SK-N-SH treated with all-trans-retinoic acid at 6 μM for 48 hours (cell line): ENCODE measurements around the gene TWF1.
"Not testable (repeated sequence)": the region's sequence is repeated elsewhere in the genome, so short reads cannot be mapped to it uniquely, and the experiment has no call there.

Experiments
- ATAC-seq: fragments of 200-7000 bp; cut with Tn5 transposase; 3 replicates; pipeline ENCODE4 v1.9.1; 2020; ENCODE audit warnings: mild to moderate bottlenecking, moderate library complexity
- CREB5 ChIP-seq: fragments of 250-450 bp; sonication (Bioruptor Pico); IDR thresholded peaks from 2 replicates; pipeline ENCODE4 v1.5.1; 2020; ENCODE audit warnings: low read depth, mild to moderate bottlenecking, moderate library complexity
- CSDC2 ChIP-seq: fragments of 250-450 bp; sonication (Bioruptor Pico); IDR thresholded peaks from 2 replicates; pipeline ENCODE4 v1.5.0; 2020; ENCODE audit warnings: mild to moderate bottlenecking, moderate library complexity
- CSRNP3 ChIP-seq: fragments of 250-450 bp; sonication (Bioruptor Pico); IDR thresholded peaks from 2 replicates; pipeline ENCODE4 v1.5.1; 2021; ENCODE audit warnings: mild to moderate bottlenecking, moderate library complexity
- ESRRG ChIP-seq: fragments of 250-450 bp; sonication (Bioruptor Pico); IDR thresholded peaks from 2 replicates; pipeline ENCODE4 v1.6.1; 2021; ENCODE audit warnings: mild to moderate bottlenecking
- GLIS3 ChIP-seq: fragments of 250-450 bp; sonication (Bioruptor Pico); IDR thresholded peaks from 2 replicates; pipeline ENCODE4 v1.5.0; 2020; ENCODE audit warnings: mild to moderate bottlenecking, moderate library complexity
- ISL1 ChIP-seq: fragments of 250-450 bp; sonication (Bioruptor Pico); IDR thresholded peaks from 2 replicates; pipeline ENCODE4 v2.1.2; 2022; ENCODE audit warnings: mild to moderate bottlenecking, moderate library complexity
- OSR1 ChIP-seq: fragments of 250-450 bp; sonication (Bioruptor Pico); IDR thresholded peaks from 2 replicates; pipeline ENCODE4 v1.8.0; 2022; ENCODE audit warnings: moderate library complexity, mild to moderate bottlenecking, inconsistent platforms
- PATZ1 ChIP-seq: fragments of 250-450 bp; sonication (Bioruptor Pico); IDR thresholded peaks from 2 replicates; pipeline ENCODE4 v1.8.0; 2020; ENCODE audit warnings: mild to moderate bottlenecking, moderate library complexity, borderline replicate concordance
- POU6F1 ChIP-seq: fragments of 250-450 bp; sonication (Bioruptor Pico); IDR thresholded peaks from 2 replicates; pipeline ENCODE4 v1.8.0; 2021; ENCODE audit warnings: low read depth, mild to moderate bottlenecking, moderate library complexity, borderline replicate concordance
- PPARA ChIP-seq: fragments of 250-450 bp; sonication (Bioruptor Pico); IDR thresholded peaks from 2 replicates; pipeline ENCODE4 v1.5.0; 2020; ENCODE audit warnings: mild to moderate bottlenecking, borderline replicate concordance
- RARB ChIP-seq: fragments of 250-450 bp; sonication (Bioruptor Pico); IDR thresholded peaks from 2 replicates; pipeline ENCODE4 v1.8.0; 2021; ENCODE audit warnings: mild to moderate bottlenecking, moderate library complexity
- SNAI2 ChIP-seq: fragments of 250-450 bp; sonication (Bioruptor Pico); IDR thresholded peaks from 2 replicates; pipeline ENCODE4 v1.5.0; 2020; ENCODE audit warnings: mild to moderate bottlenecking, moderate library complexity
- TCF4 ChIP-seq: fragments of 250-450 bp; sonication (Bioruptor Pico); IDR thresholded peaks from 2 replicates; pipeline ENCODE4 v1.8.0; 2021; ENCODE audit warnings: mild to moderate bottlenecking, moderate library complexity, borderline replicate concordance
- TOX ChIP-seq: fragments of 250-450 bp; sonication (Bioruptor Pico); IDR thresholded peaks from 2 replicates; pipeline ENCODE4 v1.8.0; 2021; ENCODE audit warnings: mild to moderate bottlenecking, moderate library complexity, borderline replicate concordance
- TSHZ2 ChIP-seq: fragments of 250-450 bp; sonication (Bioruptor Pico); IDR thresholded peaks from 2 replicates; pipeline ENCODE4 v1.5.0; 2020; ENCODE audit warnings: mild to moderate bottlenecking, moderate library complexity
- ZC3H10 ChIP-seq: fragments of 250-450 bp; sonication (Bioruptor Pico); IDR thresholded peaks from 2 replicates; pipeline ENCODE4 v1.5.1; 2021; ENCODE audit warnings: mild to moderate bottlenecking, moderate library complexity
- ZFP3 ChIP-seq: fragments of 250-450 bp; sonication (Bioruptor Pico); IDR thresholded peaks from 2 replicates; pipeline ENCODE4 v1.5.0; 2020; ENCODE audit warnings: mild to moderate bottlenecking, moderate library complexity
- ZFP30 ChIP-seq: fragments of 450-650 bp; formaldehyde crosslinking; IDR thresholded peaks from 2 replicates; pipeline ENCODE4 v1.5.0; 2022; ENCODE audit warnings: mild to moderate bottlenecking, moderate library complexity
- ZNF70 ChIP-seq: fragments of 450-650 bp; formaldehyde crosslinking; IDR thresholded peaks from 2 replicates; pipeline ENCODE4 v1.5.0; 2020; ENCODE audit warnings: mild to moderate bottlenecking, moderate library complexity
- ZNF8 ChIP-seq: fragments of 450-650 bp; formaldehyde crosslinking; IDR thresholded peaks from 2 replicates; pipeline ENCODE4 v1.5.0; 2020; ENCODE audit warnings: mild to moderate bottlenecking, moderate library complexity

TWF1 gene

GRCh38 chr12:43848786-43849185 lies 42.7 kb upstream of the TWF1 start:
- no peak for TF ChIP-seq ISL1 (CRISPR knock-in tag)
- no peak for TF ChIP-seq TOX
- no peak for TF ChIP-seq SNAI2 (CRISPR knock-in tag)
- TF ChIP-seq CSRNP3 (CRISPR knock-in tag) = no peak
- no peak for TF ChIP-seq RARB (CRISPR knock-in tag)
- TF ChIP-seq GLIS3 (CRISPR knock-in tag) = no peak
- TF ChIP-seq PPARA (CRISPR knock-in tag) = no peak
- no peak for TF ChIP-seq ZNF8 (CRISPR knock-in tag)
- TF ChIP-seq CSDC2 = no peak
- TF ChIP-seq POU6F1 = no peak
- no peak for TF ChIP-seq PATZ1 (CRISPR knock-in tag)
- no peak for TF ChIP-seq ESRRG
- TF ChIP-seq ZNF70 (CRISPR knock-in tag) = no peak
- no peak for TF ChIP-seq TSHZ2 (CRISPR knock-in tag)
- no peak for TF ChIP-seq OSR1 (CRISPR knock-in tag)
- TF ChIP-seq ZFP30 (CRISPR knock-in tag) = no peak
- no peak for TF ChIP-seq ZFP3 (CRISPR knock-in tag)
- TF ChIP-seq ZC3H10 = no peak
- no peak for TF ChIP-seq CREB5
- TF ChIP-seq, all 23 proteins: peak for 0
- no peak for ATAC-seq

- no peak for ATAC-seq
- TF ChIP-seq ZNF8 (CRISPR knock-in tag) (no peak), ZFP30 (CRISPR knock-in tag) (no peak), ZC3H10 (no peak), CSRNP3 (CRISPR knock-in tag) (no peak), ZNF70 (CRISPR knock-in tag) (no peak), CSDC2 (no peak), ESRRG (no peak), RARB (CRISPR knock-in tag) (no peak), TCF4 (no peak), TOX (no peak)
Measured at GRCh38 chr12:43848226-43848507, 42.0 kb upstream of the TWF1 start.

- not testable (repeated sequence) for ATAC-seq
Measured at GRCh38 chr12:43847425-43848225, 41.5 kb upstream of the TWF1 start.
